ENCODE data around the gene KRTAP3-3. TPM values are rescaled to one million over a fixed set of nuclear protein-coding genes. Genes with fewer than 3 reads are reported as not detected.
"Not testable (repeated sequence)": the region's sequence is repeated elsewhere in the genome, so short reads cannot be mapped to it uniquely, and the experiment has no call there.

The KRTAP3-3 gene
- total RNA-seq, 3 donors from 2014 or later (not counting 1 experiment from before 2014, with no cell fraction given): not detected

DNA sequence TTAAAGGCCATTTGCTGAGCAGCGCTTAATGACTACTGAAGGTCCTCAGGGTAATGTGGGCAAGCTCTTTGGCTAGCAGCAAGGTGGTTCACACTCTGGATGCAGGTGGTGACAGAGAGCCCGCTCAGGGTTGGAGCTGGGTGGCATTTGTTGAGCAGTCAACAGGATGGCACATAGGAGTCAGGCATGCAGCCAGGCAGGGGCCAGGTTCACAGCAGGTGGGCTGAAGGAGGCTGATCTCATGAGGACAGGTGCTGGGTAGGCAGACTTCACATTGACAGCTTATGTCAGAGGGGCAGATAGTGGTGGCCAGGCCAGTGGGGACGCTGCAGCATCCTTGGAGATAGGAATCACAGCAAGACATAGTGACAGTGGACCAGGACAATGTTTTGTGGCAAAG lies 10.4 kb upstream of the KRTAP3-3 start:
- no peak overlapping the region for H3K27ac Mint-ChIP-seq
- peaks cover 2 to 14% of the 10 kb centered on the region in 2 donors for H3K27me3 Mint-ChIP-seq (ENCODE audit: low read depth in 2 of 2)
- no peak overlapping the region for H3K4me3 ChIP-seq (ENCODE audit: low read length)
- intact Hi-C loops (cut with micrococcal nuclease): no loop called here
- H3K27ac ChIP-seq (ENCODE audit: low read length): no peak overlapping the region
- TF ChIP-seq, protein P1, sequence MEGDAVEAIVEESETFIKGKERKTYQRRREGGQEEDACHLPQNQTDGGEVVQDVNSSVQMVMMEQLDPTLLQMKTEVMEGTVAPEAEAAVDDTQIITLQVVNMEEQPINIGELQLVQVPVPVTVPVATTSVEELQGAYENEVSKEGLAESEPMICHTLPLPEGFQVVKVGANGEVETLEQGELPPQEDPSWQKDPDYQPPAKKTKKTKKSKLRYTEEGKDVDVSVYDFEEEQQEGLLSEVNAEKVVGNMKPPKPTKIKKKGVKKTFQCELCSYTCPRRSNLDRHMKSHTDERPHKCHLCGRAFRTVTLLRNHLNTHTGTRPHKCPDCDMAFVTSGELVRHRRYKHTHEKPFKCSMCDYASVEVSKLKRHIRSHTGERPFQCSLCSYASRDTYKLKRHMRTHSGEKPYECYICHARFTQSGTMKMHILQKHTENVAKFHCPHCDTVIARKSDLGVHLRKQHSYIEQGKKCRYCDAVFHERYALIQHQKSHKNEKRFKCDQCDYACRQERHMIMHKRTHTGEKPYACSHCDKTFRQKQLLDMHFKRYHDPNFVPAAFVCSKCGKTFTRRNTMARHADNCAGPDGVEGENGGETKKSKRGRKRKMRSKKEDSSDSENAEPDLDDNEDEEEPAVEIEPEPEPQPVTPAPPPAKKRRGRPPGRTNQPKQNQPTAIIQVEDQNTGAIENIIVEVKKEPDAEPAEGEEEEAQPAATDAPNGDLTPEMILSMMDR (IDR thresholded peaks at IDR 0.05): no peak
- H3K9me3 ChIP-seq (ENCODE audit: control insufficient read depth, insufficient read depth, low read length): no peaks in the 10 kb centered on the region
- no peaks in the 10 kb centered on the region for H3K36me3 ChIP-seq (ENCODE audit: control insufficient read depth, insufficient read depth, low read length)
- H3K36me3 Mint-ChIP-seq: no peaks in the 10 kb centered on the region
- no peaks in the 10 kb centered on the region for H3K9me3 Mint-ChIP-seq
- H3K4me1 ChIP-seq (ENCODE audit: control insufficient read depth, insufficient read depth, low read length): no peaks in the 10 kb centered on the region
- DNase-seq (no peak), ATAC-seq (no peak)
- H3K27me3 ChIP-seq (ENCODE audit: control insufficient read depth, insufficient read depth, low read length): peaks cover 7% of the 10 kb centered on the region
- no peak overlapping the region for H3K4me3 Mint-ChIP-seq
- H3K4me1 Mint-ChIP-seq: no peaks in the 10 kb centered on the region
- 86% methylated on average over 3 of the region's 3 CpGs for WGBS (ENCODE audit: insufficient coverage)

DNA sequence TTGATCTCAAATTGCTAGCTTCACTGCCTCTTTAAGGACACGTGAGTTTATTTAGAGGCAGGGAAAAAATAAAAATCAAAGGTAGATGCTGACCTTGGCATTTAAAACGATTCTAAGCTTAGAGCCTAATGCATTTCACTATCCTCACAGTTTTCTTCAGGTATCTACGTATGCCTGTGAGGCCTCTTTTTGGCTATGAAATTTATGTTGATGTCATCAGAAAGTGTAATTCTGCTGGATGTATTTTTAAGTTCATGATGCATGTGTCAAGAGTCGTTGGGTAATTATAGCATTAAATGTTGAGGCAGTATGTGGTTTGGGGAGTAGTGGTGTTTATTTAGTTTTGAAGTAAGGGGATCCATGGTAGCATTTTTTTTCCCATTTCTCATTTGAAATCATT lies 10.0 kb upstream of the KRTAP3-3 start:
- H3K36me3 ChIP-seq (ENCODE audit: control insufficient read depth, insufficient read depth, low read length): no peaks in the 10 kb centered on the region
- H3K9me3 Mint-ChIP-seq: no peaks in the 10 kb centered on the region
- intact Hi-C loops (cut with micrococcal nuclease): no loop called here
- H3K4me3 Mint-ChIP-seq: no peak overlapping the region
- WGBS (ENCODE audit: insufficient coverage): 71% methylated on average over 3 of the region's 4 CpGs
- TF ChIP-seq, protein P1 (IDR thresholded peaks at IDR 0.05): no peak
- H3K4me1 ChIP-seq (ENCODE audit: control insufficient read depth, insufficient read depth, low read length): no peaks in the 10 kb centered on the region
- H3K27ac ChIP-seq (ENCODE audit: low read length): no peak overlapping the region
- H3K9me3 ChIP-seq (ENCODE audit: control insufficient read depth, insufficient read depth, low read length): no peaks in the 10 kb centered on the region
- no peaks in the 10 kb centered on the region for H3K4me1 Mint-ChIP-seq
- DNase-seq (no peak), ATAC-seq (no peak)
- no peak overlapping the region for H3K4me3 ChIP-seq (ENCODE audit: low read length)
- H3K27me3 ChIP-seq (ENCODE audit: control insufficient read depth, insufficient read depth, low read length): peaks cover 7% of the 10 kb centered on the region
- H3K36me3 Mint-ChIP-seq: no peaks in the 10 kb centered on the region
- peaks cover 7 to 17% of the 10 kb centered on the region in 2 donors for H3K27me3 Mint-ChIP-seq (ENCODE audit: low read depth in 2 of 2)
- H3K27ac Mint-ChIP-seq: no peak overlapping the region

DNA sequence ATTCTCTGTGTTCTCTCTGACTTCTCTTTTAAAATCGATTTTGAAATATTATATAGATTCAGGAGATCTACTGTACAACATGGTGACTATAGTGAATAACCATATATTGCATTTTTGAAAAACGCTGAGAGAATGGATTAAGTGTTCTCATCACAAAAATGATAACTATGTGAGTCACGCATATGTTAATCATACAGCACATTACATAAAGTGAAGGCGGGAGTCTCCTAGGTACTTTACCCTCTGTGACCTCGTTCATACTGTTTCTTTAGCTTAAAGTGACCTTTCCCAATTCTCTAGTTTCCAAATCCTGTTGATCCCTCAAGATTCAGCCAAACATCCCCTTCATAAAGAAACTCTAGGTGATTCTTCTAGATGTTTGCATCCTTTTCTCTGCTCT lies 8.8 kb upstream of the KRTAP3-3 start:
- H3K27ac Mint-ChIP-seq: no peak overlapping the region
- TF ChIP-seq, protein P1 (IDR thresholded peaks at IDR 0.05): no peak
- no peak for ATAC-seq

DNA sequence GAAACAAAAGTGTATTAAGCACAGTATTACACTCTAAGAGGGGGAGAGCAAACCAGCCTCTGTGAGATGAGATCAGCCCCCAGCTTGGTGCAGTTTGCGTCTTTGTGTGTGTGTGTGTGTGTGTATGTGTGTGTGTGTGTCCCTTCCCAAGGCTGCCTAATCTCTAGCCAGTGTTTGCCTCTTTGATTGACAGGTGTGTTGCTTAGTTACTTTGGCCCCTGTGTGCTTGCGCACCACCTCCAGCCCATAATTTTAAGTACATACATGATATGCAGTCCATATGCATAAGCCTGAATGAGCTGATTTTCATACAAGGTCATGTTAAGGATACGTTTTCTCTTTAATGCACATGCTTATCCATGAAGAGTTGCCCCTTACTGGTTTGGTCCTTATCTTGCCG lies 7.8 kb upstream of the KRTAP3-3 start:
- Histone ChIP-seq H3K4me3 (ENCODE audit: low read length) (no peak overlapping the region), H3K27ac (ENCODE audit: low read length) (no peak overlapping the region), H3K9me3 (ENCODE audit: control insufficient read depth, insufficient read depth, low read length) (no peaks in the 10 kb centered on the region), H3K27me3 (ENCODE audit: control insufficient read depth, insufficient read depth, low read length) (peaks cover 9% of the 10 kb centered on the region), H3K36me3 (ENCODE audit: control insufficient read depth, insufficient read depth, low read length) (no peaks in the 10 kb centered on the region), H3K4me1 (ENCODE audit: control insufficient read depth, insufficient read depth, low read length) (no peaks in the 10 kb centered on the region)
- DNase-seq: no peak
- Mint-ChIP-seq H3K36me3 (no peaks in the 10 kb centered on the region), H3K27me3 (ENCODE audit: low read depth in 2 of 2) (peaks cover 27 to 28% of the 10 kb centered on the region in 2 donors), H3K9me3 (no peaks in the 10 kb centered on the region), H3K4me3 (no peak overlapping the region), H3K4me1 (no peaks in the 10 kb centered on the region), H3K27ac (no peak overlapping the region)
- ATAC-seq: no peak
- intact Hi-C loops (cut with micrococcal nuclease): no loop called here
- TF ChIP-seq, protein P1 (IDR thresholded peaks at IDR 0.05): no peak
- 87% methylated on average over 4 of the region's 4 CpGs for WGBS (ENCODE audit: insufficient coverage)

More for the DNA sequence above, 8.8 kb upstream of the KRTAP3-3 start:
- H3K27me3 Mint-ChIP-seq (ENCODE audit: low read depth in 2 of 2): peaks cover 17 to 21% of the 10 kb centered on the region in 2 donors
- H3K27ac ChIP-seq (ENCODE audit: low read length): no peak overlapping the region
- H3K9me3 ChIP-seq (ENCODE audit: control insufficient read depth, insufficient read depth, low read length): no peaks in the 10 kb centered on the region
- no peaks in the 10 kb centered on the region for H3K36me3 Mint-ChIP-seq
- H3K4me1 ChIP-seq (ENCODE audit: control insufficient read depth, insufficient read depth, low read length): no peaks in the 10 kb centered on the region
- DNase-seq: no peak
- H3K9me3 Mint-ChIP-seq: no peaks in the 10 kb centered on the region
- no peak overlapping the region for H3K4me3 ChIP-seq (ENCODE audit: low read length)
- no peaks in the 10 kb centered on the region for H3K4me1 Mint-ChIP-seq
- no peak overlapping the region for H3K4me3 Mint-ChIP-seq
- H3K27me3 ChIP-seq (ENCODE audit: control insufficient read depth, insufficient read depth, low read length): peaks cover 7% of the 10 kb centered on the region
- no peaks in the 10 kb centered on the region for H3K36me3 ChIP-seq (ENCODE audit: control insufficient read depth, insufficient read depth, low read length)
- WGBS (ENCODE audit: insufficient coverage): 80% methylated on average over 4 of the region's 5 CpGs
- intact Hi-C loops (cut with micrococcal nuclease): no loop called here

DNA sequence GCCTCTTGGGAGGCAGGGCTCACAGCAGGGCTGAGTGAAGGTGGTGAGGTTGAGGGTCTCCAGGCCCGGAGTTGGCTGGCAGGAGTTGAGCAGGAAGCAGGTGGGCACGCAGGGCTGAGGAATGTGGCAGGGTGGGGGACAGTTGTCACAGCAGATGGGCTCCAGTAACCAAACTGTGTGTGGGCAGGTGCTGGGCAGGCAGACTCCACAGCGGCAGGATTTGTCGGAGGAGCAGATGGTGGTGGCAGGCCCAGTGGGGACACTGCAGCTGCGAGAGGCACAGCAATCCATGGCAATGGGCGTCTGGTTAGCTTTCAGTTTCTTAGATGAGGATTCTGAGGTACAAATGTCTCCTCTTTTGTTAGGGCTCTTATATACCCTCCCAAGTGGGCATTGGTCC lies 5.6 kb upstream of the KRTAP3-3 start, which contains the start of gene KRTAP3-2:
Gene KRTAP3-2 (minus strand): TSS at position 344 of the 400 bp plus-strand sequence. CDS start 53 bp downstream, at position 291.
- peaks cover 32 to 39% of the 10 kb centered on the region in 2 donors for H3K27me3 Mint-ChIP-seq (ENCODE audit: low read depth in 2 of 2)
- H3K9me3 Mint-ChIP-seq; H3K4me1 ChIP-seq (ENCODE audit: control insufficient read depth, insufficient read depth, low read length); H3K9me3 ChIP-seq (ENCODE audit: control insufficient read depth, insufficient read depth, low read length); H3K4me3 ChIP-seq (ENCODE audit: low read length); DNase-seq; H3K27ac Mint-ChIP-seq; H3K4me1 Mint-ChIP-seq; H3K36me3 Mint-ChIP-seq; H3K27ac ChIP-seq (ENCODE audit: low read length); H3K4me3 Mint-ChIP-seq; ATAC-seq; intact Hi-C loops (cut with micrococcal nuclease); H3K36me3 ChIP-seq (ENCODE audit: control insufficient read depth, insufficient read depth, low read length): not testable (repeated sequence)
- peaks cover 14% of the 10 kb centered on the region for H3K27me3 ChIP-seq (ENCODE audit: control insufficient read depth, insufficient read depth, low read length)
- WGBS (ENCODE audit: insufficient coverage): 84% methylated on average over 6 of the region's 6 CpGs
